HepG2 (cell line): ENCODE results near the gene IFT52. TPM values are rescaled to one million over a fixed set of nuclear protein-coding genes. Genes with fewer than 3 reads are reported as not detected.
A peak's percentile ranks its signal among the peaks of the same experiment; 100 is the strongest.

Experiments
- ATAC-seq: fragments of 200-7000 bp; cut with Tn5 transposase; 3 replicates; pipeline ENCODE4 v1.9.1; 2020; ENCODE audit warnings: mild to moderate bottlenecking, moderate library complexity
- BruUV-seq: library from RNA; stranded (reverse); fragments of 400-500 nt; replicated peaks from 2 replicates; lab custom pipeline; 2021; lab: Mats Ljungman, UMichigan
- CTCF ChIA-PET: fragments of 300-600 bp; formaldehyde crosslinking; extraction: SDS; loops from one replicate; lab custom pipeline; 2021; ENCODE audit warnings: low total read pairs, inconsistent platforms, low intra/inter-chr PET ratio; lab: Yijun Ruan, JAX
- POLR2A ChIA-PET: fragments of 350-600 bp; sonication (Branson Sonifier 250); formaldehyde crosslinking; loops from one replicate; lab custom pipeline; 2020; ENCODE audit warnings: antibody characterized with exemption, inconsistent platforms; lab: Yijun Ruan, JAX
- DNase-seq: peaks from one replicate; pipeline ENCODE4 v3.0.0-alpha.2; 2015; ENCODE audit warnings: low spot score
- FAIRE-seq: peaks from 3 replicates; lab custom pipeline; 2011; peaks lifted over from hg19 to GRCh38; lab: Jason Lieb, UNC
- H2AFZ ChIP-seq: one replicate; pipeline ENCODE4 v1.6.1; 2011; ENCODE audit warnings: low read length, inconsistent platforms
- H3K27ac ChIP-seq: fragments of 300-600 bp; 3 replicates; pipeline ENCODE4 v1.8.0; 2011; ENCODE audit warnings: mixed run types, mild to moderate bottlenecking, mixed read lengths, low read length, inconsistent platforms; ENCODE audit not compliant: insufficient read depth; ENCODE audit errors: extremely low read length
- H3K27me3 ChIP-seq, 2 experiments: fragments of 200-600 bp in 1 of 2; 2 replicates in 1 of 2; 3 replicates in 1 of 2; pipeline versions ENCODE4 v1.6.0 to v1.8.0; 2011; ENCODE audit warnings: low read length in 2 of 2, mild to moderate bottlenecking in 2 of 2, moderate library complexity in 2 of 2, inconsistent platforms in 1 of 2; ENCODE audit not compliant: insufficient read depth in 2 of 2, control insufficient read depth in 1 of 2
- H3K36me3 ChIP-seq, 2 experiments: fragments of 200-600 bp in 1 of 2; replicated peaks in 1 of 2; 2 replicates in 1 of 2; 3 replicates in 1 of 2; pipeline versions ENCODE4 v1.5.1 to v1.8.0; 2011; ENCODE audit warnings: low read length in 2 of 2, inconsistent platforms in 1 of 2; ENCODE audit not compliant: insufficient read depth in 2 of 2, control insufficient read depth in 1 of 2
- H3K4me1 ChIP-seq: 2 replicates; pipeline ENCODE4 v1.5.1; 2012; ENCODE audit warnings: low read length, inconsistent platforms; ENCODE audit not compliant: insufficient read depth
- H3K4me2 ChIP-seq: 2 replicates; pipeline ENCODE4 v1.6.0; 2011; ENCODE audit warnings: low read depth, low read length, inconsistent platforms
- H3K4me3 ChIP-seq, 3 experiments: fragments of 200-600 bp in 1 of 3; sonication (generic), shearing (Covaris generic) in 1 of 3; replicated peaks in 1 of 3; 2 replicates each; pipeline ENCODE4 v1.5.1; 2011 to 2016; ENCODE audit warnings: low read length in 3 of 3, inconsistent platforms in 2 of 3, low read depth in 2 of 3, mild to moderate bottlenecking in 2 of 3, control low read depth in 1 of 3, mixed read lengths in 1 of 3; ENCODE audit not compliant: insufficient read depth in 1 of 3
- H3K79me2 ChIP-seq: one replicate; pipeline ENCODE4 v1.6.1; 2011; ENCODE audit warnings: low read length, inconsistent platforms; ENCODE audit not compliant: insufficient read depth
- H3K9ac ChIP-seq: 2 replicates; pipeline ENCODE4 v1.6.0; 2011; ENCODE audit warnings: mild to moderate bottlenecking, low read depth, low read length, inconsistent platforms; ENCODE audit not compliant: insufficient read depth
- H3K9me3 ChIP-seq: 2 replicates; pipeline ENCODE4 v1.5.1; 2012; ENCODE audit warnings: mild to moderate bottlenecking, low read length
- H4K20me1 ChIP-seq: 2 replicates; pipeline ENCODE4 v1.6.0; 2011; ENCODE audit warnings: inconsistent platforms, mild to moderate bottlenecking, low read length, moderate library complexity; ENCODE audit not compliant: insufficient read depth
- CEBPB ChIP-seq: IDR thresholded peaks from 2 replicates; pipeline ENCODE4 v1.6.1; 2011; ENCODE audit warnings: low read depth, low read length, improper control_type of control experiment, borderline replicate concordance
- HOXA3 ChIP-seq: sonication (generic); formaldehyde crosslinking; IDR thresholded peaks from 2 replicates; pipeline ENCODE4 v1.5.0; 2020; ENCODE audit warnings: missing genetic modification reagents
- NKX3-1 ChIP-seq: sonication (generic); formaldehyde crosslinking; IDR thresholded peaks from 2 replicates; pipeline ENCODE4 v1.5.0; 2020; ENCODE audit warnings: missing genetic modification reagents
- SALL2 ChIP-seq: sonication (generic); formaldehyde crosslinking; IDR thresholded peaks from 2 replicates; pipeline ENCODE4 v1.8.1; 2023; ENCODE audit warnings: mild to moderate bottlenecking, missing genetic modification reagents, inconsistent platforms
- SPEN ChIP-seq: sonication (generic); formaldehyde crosslinking; IDR thresholded peaks from 2 replicates; pipeline ENCODE4 v1.5.1; 2020; ENCODE audit warnings: low read depth, mild to moderate bottlenecking, missing genetic modification reagents
- ZNF138 ChIP-seq: sonication (generic); formaldehyde crosslinking; IDR thresholded peaks from 2 replicates; pipeline ENCODE4 v1.5.0; 2020; ENCODE audit warnings: mild to moderate bottlenecking, low read depth, missing genetic modification reagents
- ZNF780A ChIP-seq: sonication (generic); formaldehyde crosslinking; IDR thresholded peaks from 2 replicates; pipeline ENCODE4 v1.8.0; 2022; ENCODE audit warnings: mild to moderate bottlenecking, missing genetic modification reagents, moderate library complexity
- ZNF883 ChIP-seq: sonication (generic); formaldehyde crosslinking; IDR thresholded peaks from 2 replicates; pipeline ENCODE4 v1.5.1; 2020; ENCODE audit warnings: mild to moderate bottlenecking, missing genetic modification reagents; ENCODE audit errors: not compliant biosample characterization
- WGBS: methylation state at CpG from one replicate; pipeline ENCODE4 v1.1.6; 2017; ENCODE audit warnings: low lambda C conversion rate; 5-methylcytosine and 5-hydroxymethylcytosine counted together
- in situ Hi-C: cut with HindIII; loops from 2 replicates; pipeline ENCODE4 v1.10.0; 2017; ENCODE audit warnings: low pct_unique_long_range_greater_than_20kb; ENCODE audit not compliant: extremely low pct_ligation_motif_present
- intact Hi-C: fragments of 100-400 bp; cut with micrococcal nuclease; formaldehyde crosslinking; loops from one replicate; pipeline ENCODE4 v1.10.0; 2022; ENCODE audit not compliant: unreplicated experiment
- polyA plus RNA-seq, 8 experiments: library from polyadenylated mRNA; depleted of rRNA in 3 of 8; stranded (reverse) in 7 of 8; unstranded in 1 of 8; fragments of >200 nt; fragmentation: Illumina TruSeq in 4 of 8; extraction: Trizol in 4 of 8; gene quantifications; 2 replicates each; pipeline versions ENCODE4 v1.2.1 to v1.2.3, GENCODE V29; 2011 to 2016; ENCODE audit warnings: low read depth in 4 of 8, missing spikeins in 1 of 8, mixed read lengths in 1 of 8; ENCODE audit not compliant: insufficient read depth in 1 of 8
- total RNA-seq, 5 experiments: library from RNA; depleted of rRNA; stranded (reverse); fragments of >200 nt; fragmentation: Illumina TruSeq; extraction: Trizol; gene quantifications; 2 replicates each; pipeline ENCODE4 v1.2.3, GENCODE V29; 2016; ENCODE audit warnings: low read depth in 1 of 5
- TF ChIP-seq, protein P1 (sequence below): sonication (generic); formaldehyde crosslinking; IDR thresholded peaks from 2 replicates; pipeline ENCODE4 v1.4.0; 2020; ENCODE audit warnings: mild to moderate bottlenecking, missing genetic modification reagents, borderline replicate concordance

IFT52 gene
- total and polyA plus RNA-seq, 2 of the 13 experiments (the other 11 are each of a cell fraction or from before 2014, with no cell fraction given), result 48.0 to 64.0 TPM

DNA sequence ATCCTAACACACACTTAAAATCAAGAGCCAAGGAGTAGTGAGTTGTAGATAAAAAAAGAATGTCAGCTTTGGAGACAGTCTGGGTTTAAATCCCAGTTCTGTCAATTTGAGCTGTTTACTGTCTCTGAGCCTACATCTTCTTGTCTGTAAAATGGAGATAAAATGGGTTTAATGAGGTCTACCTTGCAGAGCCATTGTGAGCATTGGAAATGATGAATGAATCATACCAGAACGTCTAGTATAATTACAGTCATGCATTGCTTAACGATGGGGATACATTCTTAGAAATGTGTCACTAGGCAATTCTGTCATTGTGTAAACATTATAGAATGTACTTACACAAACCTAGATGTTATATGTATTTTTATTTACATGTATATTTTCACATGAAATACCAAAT lies 49.5 kb upstream of the IFT52 start:
- no peaks in the 10 kb centered on the region for H3K79me2 ChIP-seq
- in situ Hi-C loops (no loop called here), intact Hi-C loops (no loop called here)
- ChIA-PET CTCF (no interaction called here), POLR2A (interaction anchor here (1.9 to 12.5 kb wide), 2 partner anchors 16 to 49 kb away, joined by 5 to 224 read pairs; partner anchors contain the start of genes IFT52 and SGK2)
- ATAC-seq, result no peak
- no peak overlapping the region for H3K9ac ChIP-seq
- FAIRE-seq, result no peak
- WGBS, result 67% methylated on average over 2 of the region's 2 CpGs
- no peak overlapping the region for H3K27ac ChIP-seq
- TSS peak; percentile 31 for BruUV-seq
- no peak for DNase-seq
- no peak for TF ChIP-seq HOXA3 (CRISPR knock-in tag)
- TF ChIP-seq ZNF780A (CRISPR knock-in tag), result no peak
- no peak for TF ChIP-seq SALL2 (CRISPR knock-in tag)
- TF ChIP-seq CEBPB, result peak; percentile 36; the same call in 1 of the 2 replicates
- peaks cover 33% of the 10 kb centered on the region for H3K4me1 ChIP-seq
- no peak overlapping the region for H3K4me2 ChIP-seq
- H3K9me3 ChIP-seq, result no peaks in the 10 kb centered on the region
- H3K27me3 ChIP-seq, result no peaks in the 10 kb centered on the region; a peak in 1 of 5 replicates
- no peak overlapping the region for H3K4me3 ChIP-seq
- H2AFZ ChIP-seq, result no peak overlapping the region
- H4K20me1 ChIP-seq, result no peaks in the 10 kb centered on the region
- peaks cover 3 to 4% of the 10 kb centered on the region in 2 experiments; a peak in 4 of 5 replicates for H3K36me3 ChIP-seq

DNA sequence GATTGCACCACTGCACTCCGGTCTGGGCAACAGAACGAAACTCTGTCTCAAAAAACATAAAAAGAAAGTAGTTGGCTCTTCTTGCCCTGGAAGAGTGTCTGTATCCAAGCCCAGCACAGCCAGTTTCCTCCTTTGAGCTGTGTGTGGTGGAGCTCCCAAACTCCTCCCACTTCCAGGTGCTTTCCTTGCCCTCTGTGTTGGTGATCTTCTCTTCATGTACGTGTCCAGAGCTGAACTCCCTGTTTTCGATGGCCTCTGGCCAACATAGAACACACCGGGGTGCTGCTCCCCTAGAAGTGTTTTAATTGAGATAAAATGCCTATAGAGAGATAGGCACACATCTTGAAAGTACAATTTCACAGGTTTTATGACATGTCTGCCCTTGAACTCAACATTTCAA lies 48.6 kb upstream of the IFT52 start:
- no peak overlapping the region for H3K4me2 ChIP-seq
- H3K36me3 ChIP-seq, result peaks cover 0 to 3% of the 10 kb centered on the region in 2 experiments; a peak in 3 of 5 replicates
- H3K9me3 ChIP-seq, result peaks cover under 1% of the 10 kb centered on the region
- FAIRE-seq (no peak), ATAC-seq (no peak), DNase-seq (no peak)
- intact Hi-C loops, result no loop called here
- H3K79me2 ChIP-seq, result no peaks in the 10 kb centered on the region
- no peaks in the 10 kb centered on the region for H3K27me3 ChIP-seq
- H3K27ac ChIP-seq, result no peak overlapping the region
- in situ Hi-C loops, result no loop called here
- ChIA-PET POLR2A (interaction anchor here (1.9 to 12.5 kb wide), 2 partner anchors 15 to 48 kb away, joined by 5 to 224 read pairs; partner anchors contain the start of genes IFT52 and SGK2), CTCF (no interaction called here)
- peaks cover 33% of the 10 kb centered on the region for H3K4me1 ChIP-seq
- no peak overlapping the region for H3K4me3 ChIP-seq
- no peak overlapping the region for H2AFZ ChIP-seq
- WGBS, result 95% methylated on average over 5 of the region's 5 CpGs
- no peak overlapping the region for H3K9ac ChIP-seq
- TF ChIP-seq NKX3-1 (CRISPR knock-in tag) (no peak), ZNF883 (CRISPR knock-in tag) (peak; percentile 28), SPEN (CRISPR knock-in tag) (no peak), ZNF138 (no peak)
- TF ChIP-seq, protein P1, sequence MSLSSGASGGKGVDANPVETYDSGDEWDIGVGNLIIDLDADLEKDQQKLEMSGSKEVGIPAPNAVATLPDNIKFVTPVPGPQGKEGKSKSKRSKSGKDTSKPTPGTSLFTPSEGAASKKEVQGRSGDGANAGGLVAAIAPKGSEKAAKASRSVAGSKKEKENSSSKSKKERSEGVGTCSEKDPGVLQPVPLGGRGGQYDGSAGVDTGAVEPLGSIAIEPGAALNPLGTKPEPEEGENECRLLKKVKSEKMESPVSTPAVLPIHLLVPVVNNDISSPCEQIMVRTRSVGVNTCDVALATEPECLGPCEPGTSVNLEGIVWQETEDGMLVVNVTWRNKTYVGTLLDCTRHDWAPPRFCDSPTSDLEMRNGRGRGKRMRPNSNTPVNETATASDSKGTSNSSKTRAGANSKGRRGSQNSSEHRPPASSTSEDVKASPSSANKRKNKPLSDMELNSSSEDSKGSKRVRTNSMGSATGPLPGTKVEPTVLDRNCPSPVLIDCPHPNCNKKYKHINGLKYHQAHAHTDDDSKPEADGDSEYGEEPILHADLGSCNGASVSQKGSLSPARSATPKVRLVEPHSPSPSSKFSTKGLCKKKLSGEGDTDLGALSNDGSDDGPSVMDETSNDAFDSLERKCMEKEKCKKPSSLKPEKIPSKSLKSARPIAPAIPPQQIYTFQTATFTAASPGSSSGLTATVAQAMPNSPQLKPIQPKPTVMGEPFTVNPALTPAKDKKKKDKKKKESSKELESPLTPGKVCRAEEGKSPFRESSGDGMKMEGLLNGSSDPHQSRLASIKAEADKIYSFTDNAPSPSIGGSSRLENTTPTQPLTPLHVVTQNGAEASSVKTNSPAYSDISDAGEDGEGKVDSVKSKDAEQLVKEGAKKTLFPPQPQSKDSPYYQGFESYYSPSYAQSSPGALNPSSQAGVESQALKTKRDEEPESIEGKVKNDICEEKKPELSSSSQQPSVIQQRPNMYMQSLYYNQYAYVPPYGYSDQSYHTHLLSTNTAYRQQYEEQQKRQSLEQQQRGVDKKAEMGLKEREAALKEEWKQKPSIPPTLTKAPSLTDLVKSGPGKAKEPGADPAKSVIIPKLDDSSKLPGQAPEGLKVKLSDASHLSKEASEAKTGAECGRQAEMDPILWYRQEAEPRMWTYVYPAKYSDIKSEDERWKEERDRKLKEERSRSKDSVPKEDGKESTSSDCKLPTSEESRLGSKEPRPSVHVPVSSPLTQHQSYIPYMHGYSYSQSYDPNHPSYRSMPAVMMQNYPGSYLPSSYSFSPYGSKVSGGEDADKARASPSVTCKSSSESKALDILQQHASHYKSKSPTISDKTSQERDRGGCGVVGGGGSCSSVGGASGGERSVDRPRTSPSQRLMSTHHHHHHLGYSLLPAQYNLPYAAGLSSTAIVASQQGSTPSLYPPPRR (CRISPR knock-in tag), result peak; percentile 18; the same call in 1 of the 2 replicates
- TF ChIP-seq, all 625 proteins: peak for 2
- no TSS peak for BruUV-seq
- H4K20me1 ChIP-seq, result no peaks in the 10 kb centered on the region
